Globus pallidus (tissue), 1 donor: Measurements from ENCODE around the gene CDC42BPA.

ENCODE experiments used
- DNase-seq: peaks from one replicate; pipeline ENCODE4 v3.0.0-alpha.2; 2015; ENCODE audit warnings: low spot score

Gene CDC42BPA

DNA sequence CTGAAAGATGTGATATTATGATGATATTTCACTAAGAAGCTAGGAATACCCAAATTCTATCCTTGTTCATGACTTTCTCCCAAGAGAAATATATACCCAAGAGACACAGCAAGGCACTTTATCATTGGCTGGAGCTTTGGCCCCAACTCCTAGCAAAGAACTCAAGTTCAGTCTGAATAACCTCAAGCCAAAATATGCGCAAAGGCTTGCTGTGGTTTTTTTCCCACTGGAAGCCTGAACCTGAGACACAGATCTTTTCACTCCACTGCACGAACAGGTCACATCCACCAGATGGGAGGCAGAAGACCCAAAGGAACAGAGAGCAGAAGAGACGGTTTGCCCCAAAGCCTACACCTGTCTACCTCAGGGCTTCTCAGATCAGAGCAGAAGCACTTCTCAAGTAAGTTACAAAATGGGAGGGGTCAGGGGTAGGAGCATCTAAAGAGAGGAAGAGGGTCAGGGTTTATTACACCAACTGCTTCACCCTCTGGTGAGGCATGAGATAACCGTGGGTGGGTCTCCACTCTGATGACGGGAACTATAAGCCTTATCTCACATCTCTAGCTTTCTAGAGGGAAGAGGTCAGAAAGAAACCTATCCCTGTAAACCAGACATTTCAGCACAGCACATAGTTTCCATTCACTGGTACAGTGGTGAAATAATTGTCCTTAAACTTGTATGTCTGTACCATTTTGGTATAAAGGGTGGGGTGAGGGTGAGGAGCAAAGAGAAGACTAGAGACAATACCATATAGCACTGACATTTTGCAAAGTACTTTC, 17.1 kb upstream of the CDC42BPA start:
- no peak for DNase-seq

DNA sequence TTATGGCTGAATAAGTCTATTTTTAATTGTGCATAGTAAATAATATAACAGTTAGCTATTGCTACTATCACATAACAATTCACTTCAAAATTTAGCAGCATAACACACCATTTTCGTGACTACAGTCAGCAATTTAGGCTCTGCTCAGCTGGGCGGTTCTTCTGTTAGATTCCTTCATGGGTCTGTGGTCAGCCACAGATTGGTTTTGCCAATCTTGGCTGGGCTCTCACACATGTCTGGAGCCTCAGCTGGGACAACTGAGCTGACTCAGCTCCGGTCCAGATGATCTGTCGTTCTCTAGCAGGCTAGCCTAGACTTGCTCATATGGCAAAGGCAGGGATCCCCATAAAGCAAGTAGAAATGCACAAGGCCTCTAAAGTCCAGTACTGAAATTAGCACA, 15.1 kb upstream of the CDC42BPA start:
- DNase-seq = no peak

- no peak for DNase-seq
These were observed 12.2 kb upstream of the CDC42BPA start for GRCh38 chr1:227330279-227331076.

DNA sequence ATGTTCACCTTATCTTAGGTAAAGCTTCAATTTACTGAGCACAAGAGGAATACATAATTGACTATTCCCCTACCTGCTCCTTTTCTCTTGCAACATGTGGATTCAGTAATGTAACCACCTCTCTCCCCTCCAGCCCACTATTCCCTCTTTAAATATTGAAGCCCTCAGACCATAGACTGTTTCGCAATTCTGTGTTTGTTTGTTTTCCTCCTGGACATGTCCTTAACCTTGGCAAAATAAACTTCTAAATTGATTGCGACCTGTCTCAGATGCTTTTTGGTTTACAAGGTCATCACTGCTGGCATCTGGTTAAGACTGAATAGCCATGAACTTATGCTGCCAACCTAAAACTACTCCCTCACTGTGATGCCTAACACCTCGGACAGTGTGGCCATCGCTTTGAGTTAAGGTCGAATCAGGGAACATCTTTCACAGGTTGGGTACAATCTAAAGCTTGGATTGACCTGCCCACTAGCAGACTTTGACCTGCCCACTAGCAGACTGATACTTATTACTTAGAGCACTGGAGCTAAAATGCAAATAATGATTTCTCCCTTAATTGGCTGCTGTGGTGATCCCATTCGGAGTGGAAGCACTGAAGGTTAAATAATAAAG, 10.2 kb upstream of the CDC42BPA start:
- DNase-seq = no peak

DNA sequence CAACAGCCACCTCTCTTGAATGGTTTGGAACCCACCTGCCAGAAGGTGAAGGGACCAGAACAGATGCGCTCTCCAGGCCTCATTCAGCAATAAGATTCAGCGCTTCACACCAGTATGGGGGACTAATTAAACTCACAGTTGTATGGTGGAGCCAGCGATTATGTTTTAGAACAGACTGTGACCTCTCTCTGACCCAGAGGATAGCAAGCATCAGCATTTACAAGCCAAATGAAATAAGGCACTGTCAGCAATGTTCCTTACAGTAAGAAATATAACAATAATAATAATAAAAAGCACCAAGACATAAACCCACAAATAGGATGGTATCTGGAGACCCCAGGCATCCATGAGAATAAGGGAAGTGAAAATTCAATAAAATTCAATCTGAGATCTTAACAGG, 6.9 kb upstream of the CDC42BPA start:
- no peak for DNase-seq

DNA sequence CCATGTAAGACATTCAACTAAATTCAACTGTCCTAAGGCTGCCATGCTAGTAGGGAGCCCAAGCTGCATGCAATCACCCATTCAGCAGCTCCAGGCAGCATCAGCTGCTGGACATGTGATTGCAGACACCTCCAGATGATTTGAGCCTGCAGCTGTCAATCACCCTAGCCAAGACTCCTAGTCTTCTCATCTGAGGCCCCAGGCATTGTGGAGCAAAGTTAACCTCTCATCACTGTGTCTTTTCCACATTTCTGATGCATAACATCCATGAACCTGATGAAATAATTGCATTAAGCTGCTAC, 5.6 kb upstream of the CDC42BPA start:
- DNase-seq = no peak

DNA sequence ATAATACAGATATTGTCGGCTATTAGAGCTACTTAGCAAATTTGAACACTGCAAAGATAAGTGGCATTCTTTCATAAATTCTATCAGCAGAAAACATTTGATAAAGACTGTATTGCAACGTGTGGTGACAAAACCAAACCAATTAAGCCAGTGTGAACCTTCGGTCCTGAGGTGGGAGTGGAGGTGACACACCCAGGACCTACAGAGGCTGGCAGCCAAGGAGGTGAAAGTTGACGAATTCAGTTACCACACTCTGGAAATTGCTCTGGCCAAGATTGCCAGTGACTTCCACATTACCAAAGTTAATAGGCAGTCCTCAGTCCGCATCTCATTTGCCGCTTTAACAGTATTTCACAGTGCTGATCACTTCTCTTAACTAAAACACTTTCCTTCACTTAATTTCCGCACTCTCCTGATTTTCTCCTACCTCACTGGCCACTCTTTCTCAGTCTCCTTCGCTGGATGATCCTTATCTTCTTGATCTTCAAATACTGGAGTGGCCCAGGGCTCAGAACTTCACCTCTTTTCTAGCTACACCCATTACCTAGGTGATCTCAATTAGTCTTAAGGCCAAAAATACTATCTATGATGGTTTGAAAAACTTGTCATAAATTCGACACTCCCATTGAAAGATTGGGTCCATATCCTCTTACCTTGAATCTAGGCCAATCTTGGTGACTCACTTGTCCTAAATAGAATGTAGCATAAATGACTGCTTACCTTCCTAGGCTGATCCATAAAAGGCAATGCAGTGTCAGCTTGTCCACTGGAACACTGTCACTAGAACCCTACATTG, 5.1 kb upstream of the CDC42BPA start:
- DNase-seq = no peak

DNA sequence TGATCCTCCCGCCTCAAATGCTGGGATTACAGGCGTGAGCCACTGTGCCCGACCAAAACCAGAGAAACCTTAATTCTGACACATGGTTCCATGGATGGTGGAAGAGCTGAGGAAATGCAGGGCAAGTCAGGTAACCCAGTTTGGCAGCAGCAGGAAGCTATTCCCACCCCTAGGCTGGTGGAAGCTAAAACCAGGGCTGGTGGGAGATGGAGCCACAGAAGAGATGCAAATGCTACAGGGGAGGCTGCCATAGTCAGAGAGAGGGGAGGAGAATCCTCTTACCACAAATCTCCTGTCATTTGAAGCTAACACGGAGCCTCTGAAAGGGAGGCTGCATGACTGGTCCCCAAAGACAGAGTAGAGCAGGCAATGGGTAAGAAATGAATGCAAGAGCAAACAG, 4.1 kb upstream of the CDC42BPA start:
- DNase-seq = no peak

GRCh38 chr1:227321035-227321434, 2.7 kb upstream of the CDC42BPA start:
- DNase-seq = no peak

GRCh38 chr1:227320476-227320875, 2.2 kb upstream of the CDC42BPA start:
- DNase-seq = peak; percentile 26

GRCh38 chr1:227318853-227319607, 738 bp upstream of the CDC42BPA start:
- DNase-seq = peak; percentile 70

- DNase-seq = peak; percentile 75
These were observed 723 bp downstream of the CDC42BPA start for GRCh38 chr1:227317523-227318015.

GRCh38 chr1:227317011-227317451, 1.3 kb downstream of the CDC42BPA start:
- DNase-seq = peak; percentile 66

DNA sequence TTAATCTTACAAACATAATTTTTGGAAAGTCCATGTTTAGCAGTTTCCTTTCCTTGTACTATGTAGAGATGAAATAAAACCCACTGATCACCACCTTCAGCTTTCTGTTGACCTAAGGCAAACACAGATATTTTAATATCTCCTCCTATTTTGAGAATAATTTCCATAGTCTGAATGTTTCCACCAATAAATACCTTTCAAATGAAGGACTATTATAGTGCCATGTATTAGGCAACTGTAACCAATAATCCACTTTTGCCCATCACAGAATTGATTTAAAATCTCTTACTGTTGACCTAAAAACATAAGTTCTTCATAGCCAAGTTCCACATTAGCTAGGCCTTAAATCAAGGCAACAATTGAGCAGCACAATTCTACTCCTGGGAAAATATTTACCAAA, 1.8 kb downstream of the CDC42BPA start:
- no peak for DNase-seq

- DNase-seq = peak; percentile 72
These were observed 2.5 kb downstream of the CDC42BPA start for GRCh38 chr1:227315629-227316346.

DNA sequence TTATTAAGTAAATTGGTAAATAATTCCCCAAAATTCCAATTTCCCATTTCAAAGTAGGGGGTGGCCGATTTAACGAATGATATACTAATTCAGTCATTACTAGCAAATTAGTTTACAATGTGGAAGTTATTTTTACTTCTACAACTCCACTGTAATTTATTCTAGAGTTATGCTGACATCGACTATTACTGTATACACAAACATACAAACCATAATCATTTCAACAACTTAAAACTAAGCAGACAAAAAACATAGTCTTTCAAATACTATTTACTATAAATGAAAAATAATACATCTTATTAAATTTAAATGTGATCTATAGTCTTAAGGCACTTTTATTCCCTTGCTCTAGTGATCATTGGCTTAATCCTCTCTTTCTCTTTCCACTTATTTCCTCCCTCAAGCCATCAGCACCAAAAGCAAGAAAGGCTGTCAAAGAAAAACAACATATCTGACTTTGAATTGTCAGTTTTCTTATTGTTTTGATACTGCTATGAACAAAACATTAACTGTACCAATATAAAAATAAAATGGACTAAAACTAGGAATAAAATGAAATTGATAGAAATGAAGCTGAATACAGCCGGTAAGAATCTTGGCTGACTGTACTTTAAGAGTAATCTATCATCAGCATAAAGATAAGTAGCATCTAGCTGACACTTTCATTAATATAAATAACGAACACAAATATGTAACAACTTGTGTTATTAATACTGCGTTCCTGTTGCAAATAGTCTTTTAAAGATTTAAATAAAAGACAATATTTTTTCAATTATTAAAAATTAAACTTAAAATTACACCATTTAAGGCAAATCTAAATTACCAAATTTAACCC, 4.1 kb downstream of the CDC42BPA start:
- DNase-seq = peak; percentile 20

DNA sequence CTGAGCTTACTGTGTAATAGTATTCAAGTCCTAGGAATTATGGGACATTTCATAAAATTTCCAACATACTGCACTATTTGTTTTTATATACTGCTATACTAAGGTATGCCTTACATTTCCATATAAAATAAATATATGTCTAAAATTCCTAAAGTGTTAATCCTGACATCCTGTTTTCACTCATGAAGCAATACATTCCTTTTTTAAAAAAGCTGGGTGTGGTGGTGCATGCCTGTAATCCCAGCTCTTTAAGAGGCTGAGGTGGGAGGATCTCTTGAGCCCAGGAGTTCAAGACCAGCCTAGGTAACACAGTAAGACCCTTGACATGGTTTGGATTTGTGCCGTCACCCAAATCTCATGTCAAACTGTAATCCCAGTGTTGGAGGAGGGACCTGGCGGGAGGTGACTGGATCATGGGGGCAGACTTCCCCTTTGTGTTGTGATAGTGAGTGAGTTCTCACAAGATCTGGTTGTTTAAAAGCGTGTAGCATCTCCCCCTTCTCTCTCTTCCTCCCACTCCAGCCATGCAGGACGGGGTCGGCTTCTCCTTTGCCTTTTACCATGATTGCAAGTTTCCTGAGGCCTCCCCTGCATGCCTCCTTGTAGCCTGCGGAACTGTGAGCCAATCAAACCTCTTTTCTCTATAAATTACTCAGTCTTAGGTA, 5.8 kb downstream of the CDC42BPA start:
- DNase-seq = no peak

DNA sequence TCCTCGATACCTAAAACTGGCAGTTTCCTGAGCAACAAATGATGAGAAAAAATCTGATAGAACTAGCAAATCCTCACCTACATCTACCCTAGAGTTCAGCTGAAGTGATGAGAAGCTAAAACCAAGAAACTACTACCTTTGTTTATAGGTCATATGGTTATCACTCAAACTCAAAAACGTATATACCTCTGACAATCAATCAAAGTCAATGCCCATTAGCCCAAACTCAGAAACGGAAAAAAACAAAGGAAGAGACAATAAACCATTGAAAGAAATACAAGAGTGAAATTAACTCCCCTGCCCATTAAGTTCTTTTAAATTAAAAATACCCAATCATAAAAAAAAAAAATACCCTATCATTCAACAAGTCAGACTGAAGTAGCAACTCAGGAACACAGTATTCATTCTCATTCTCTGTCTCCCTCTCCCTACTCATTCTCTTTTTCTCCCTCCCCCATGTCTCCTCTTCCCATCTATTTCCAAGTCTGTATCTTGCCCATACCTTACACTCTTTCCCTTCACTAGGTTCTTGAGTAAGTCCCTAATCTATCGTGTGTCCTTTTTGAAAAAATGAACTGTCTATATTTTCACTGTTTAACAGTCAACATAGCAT, 6.8 kb downstream of the CDC42BPA start:
- DNase-seq = no peak
